Neuron (in vitro differentiated cells): ENCODE results near the gene RCAN2.

Experiments
- H2AFZ ChIP-seq: one replicate; pipeline ENCODE4 v1.6.1; 2013; ENCODE audit warnings: low read depth, mild to moderate bottlenecking, inconsistent platforms, low read length, moderate library complexity
- H3K27me3 ChIP-seq: one replicate; pipeline ENCODE4 v1.6.1; 2013; ENCODE audit warnings: low read length; ENCODE audit not compliant: insufficient read depth
- H3K36me3 ChIP-seq: one replicate; pipeline ENCODE4 v1.6.1; 2013; ENCODE audit warnings: low read length; ENCODE audit not compliant: insufficient read depth
- H3K4me1 ChIP-seq: one replicate; pipeline ENCODE4 v1.6.1; 2013; ENCODE audit warnings: low read length; ENCODE audit not compliant: insufficient read depth
- H3K4me3 ChIP-seq: 2 replicates; pipeline ENCODE4 v1.5.1; 2013; ENCODE audit warnings: mild to moderate bottlenecking, low read length, moderate library complexity
- H3K9me3 ChIP-seq: one replicate; pipeline ENCODE4 v1.6.1; 2013; ENCODE audit warnings: low read length

RCAN2 gene

GRCh38 chr6:46251583-46252339, 239.5 kb downstream of the RCAN2 start:
- H3K36me3 ChIP-seq, result no peaks in the 10 kb centered on the region
- no peaks in the 10 kb centered on the region for H3K9me3 ChIP-seq
- H3K4me1 ChIP-seq, result no peaks in the 10 kb centered on the region
- H2AFZ ChIP-seq, result no peak overlapping the region
- no peak overlapping the region for H3K4me3 ChIP-seq
- no peaks in the 10 kb centered on the region for H3K27me3 ChIP-seq

GRCh38 chr6:46248143-46248542, 243.1 kb downstream of the RCAN2 start:
- Histone ChIP-seq H3K4me1 (no peaks in the 10 kb centered on the region), H2AFZ (no peak overlapping the region), H3K36me3 (no peaks in the 10 kb centered on the region), H3K9me3 (no peaks in the 10 kb centered on the region), H3K4me3 (no peak overlapping the region), H3K27me3 (no peaks in the 10 kb centered on the region)

DNA sequence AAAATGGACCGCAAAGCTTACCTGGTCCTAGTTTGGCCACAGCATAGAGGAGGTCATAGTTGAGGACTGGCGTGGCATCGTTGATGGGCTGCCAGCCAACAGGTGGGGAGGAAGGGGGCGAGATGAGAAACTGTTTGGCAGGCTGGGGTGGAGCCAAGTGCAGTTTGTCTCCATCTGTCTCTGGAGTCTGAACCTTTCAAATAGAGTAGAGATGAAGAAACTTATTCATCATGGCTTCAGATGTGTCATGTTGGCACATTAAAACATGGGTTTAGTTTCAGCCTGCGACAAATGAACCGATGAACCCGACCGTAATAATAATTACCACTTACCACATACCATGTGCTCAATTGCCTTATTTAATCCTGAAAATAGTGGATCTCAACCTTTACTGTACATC, 244.5 kb downstream of the RCAN2 start:
- Histone ChIP-seq H2AFZ (no peak overlapping the region), H3K36me3 (no peaks in the 10 kb centered on the region), H3K4me1 (no peaks in the 10 kb centered on the region), H3K27me3 (no peaks in the 10 kb centered on the region), H3K9me3 (no peaks in the 10 kb centered on the region), H3K4me3 (no peak overlapping the region)

DNA sequence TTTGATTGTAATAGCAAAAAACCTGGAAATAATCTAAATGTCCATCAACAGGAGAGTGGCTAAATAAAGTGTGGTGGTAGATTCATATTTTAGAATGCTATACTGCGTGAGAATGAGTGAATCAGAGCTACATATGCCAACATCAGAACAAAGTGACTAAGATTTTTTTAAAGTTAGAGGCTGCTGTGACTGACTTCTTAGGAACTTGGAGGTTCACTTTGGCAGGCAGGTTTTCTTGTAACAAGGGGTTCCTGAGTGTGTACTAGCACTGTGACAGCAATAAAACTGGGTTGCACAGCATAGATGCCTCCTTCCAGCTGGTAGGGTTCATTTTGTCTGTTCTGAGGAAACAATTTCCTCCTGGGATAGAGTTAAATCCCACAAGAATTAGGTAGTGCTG, 245.2 kb downstream of the RCAN2 start:
- H3K4me3 ChIP-seq, result no peak overlapping the region
- no peaks in the 10 kb centered on the region for H3K27me3 ChIP-seq
- no peaks in the 10 kb centered on the region for H3K36me3 ChIP-seq
- H3K4me1 ChIP-seq, result no peaks in the 10 kb centered on the region
- H2AFZ ChIP-seq, result no peak overlapping the region
- no peaks in the 10 kb centered on the region for H3K9me3 ChIP-seq

DNA sequence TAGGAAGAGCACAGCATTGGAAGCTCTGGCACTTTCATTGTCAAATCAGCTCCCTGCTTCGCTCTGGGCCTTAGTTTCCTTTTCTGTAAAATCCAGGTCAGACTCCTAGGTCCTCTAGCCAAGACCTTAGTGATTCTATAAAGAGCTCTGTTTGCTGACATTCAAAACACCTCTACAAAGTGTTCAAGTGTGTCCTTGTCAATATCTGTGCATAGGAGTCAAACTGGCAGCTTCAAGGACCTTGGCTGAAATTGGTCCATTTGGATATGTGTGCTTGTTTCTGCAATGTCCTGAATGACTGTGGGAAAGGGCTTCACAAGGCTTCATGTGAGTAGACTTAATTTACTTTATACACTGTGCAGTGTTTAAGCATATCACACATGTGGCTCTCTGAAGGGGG, 246.6 kb downstream of the RCAN2 start:
- no peaks in the 10 kb centered on the region for H3K36me3 ChIP-seq
- H2AFZ ChIP-seq, result no peak overlapping the region
- no peaks in the 10 kb centered on the region for H3K27me3 ChIP-seq
- no peaks in the 10 kb centered on the region for H3K9me3 ChIP-seq
- H3K4me1 ChIP-seq, result no peaks in the 10 kb centered on the region
- no peak overlapping the region for H3K4me3 ChIP-seq

- Histone ChIP-seq H3K4me3 (no peak overlapping the region), H3K27me3 (no peaks in the 10 kb centered on the region), H3K9me3 (no peaks in the 10 kb centered on the region), H3K4me1 (no peaks in the 10 kb centered on the region), H3K36me3 (no peaks in the 10 kb centered on the region), H2AFZ (no peak overlapping the region)
Measured at GRCh38 chr6:46243754-46244153, 247.5 kb downstream of the RCAN2 start.

DNA sequence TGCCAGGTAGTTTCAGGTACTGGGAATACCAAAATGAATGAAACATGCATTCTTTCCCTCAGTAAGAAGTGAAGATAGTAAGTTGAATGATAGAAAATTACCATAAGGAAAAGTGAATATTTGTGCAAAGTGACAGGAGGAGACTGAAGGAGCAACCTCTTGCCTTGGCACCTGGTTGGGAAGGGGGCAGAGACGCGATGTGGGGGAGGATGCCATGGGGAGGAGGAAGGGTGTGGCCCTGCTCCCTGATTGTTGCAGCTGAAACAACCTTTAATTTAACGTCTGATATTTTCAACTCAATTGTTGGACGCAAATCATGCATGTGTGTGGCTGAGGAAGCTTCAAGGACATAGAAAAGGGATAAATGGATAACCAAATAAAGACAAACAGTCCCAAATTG, 248.3 kb downstream of the RCAN2 start:
- H3K27me3 ChIP-seq, result no peaks in the 10 kb centered on the region
- H3K36me3 ChIP-seq, result no peaks in the 10 kb centered on the region

DNA sequence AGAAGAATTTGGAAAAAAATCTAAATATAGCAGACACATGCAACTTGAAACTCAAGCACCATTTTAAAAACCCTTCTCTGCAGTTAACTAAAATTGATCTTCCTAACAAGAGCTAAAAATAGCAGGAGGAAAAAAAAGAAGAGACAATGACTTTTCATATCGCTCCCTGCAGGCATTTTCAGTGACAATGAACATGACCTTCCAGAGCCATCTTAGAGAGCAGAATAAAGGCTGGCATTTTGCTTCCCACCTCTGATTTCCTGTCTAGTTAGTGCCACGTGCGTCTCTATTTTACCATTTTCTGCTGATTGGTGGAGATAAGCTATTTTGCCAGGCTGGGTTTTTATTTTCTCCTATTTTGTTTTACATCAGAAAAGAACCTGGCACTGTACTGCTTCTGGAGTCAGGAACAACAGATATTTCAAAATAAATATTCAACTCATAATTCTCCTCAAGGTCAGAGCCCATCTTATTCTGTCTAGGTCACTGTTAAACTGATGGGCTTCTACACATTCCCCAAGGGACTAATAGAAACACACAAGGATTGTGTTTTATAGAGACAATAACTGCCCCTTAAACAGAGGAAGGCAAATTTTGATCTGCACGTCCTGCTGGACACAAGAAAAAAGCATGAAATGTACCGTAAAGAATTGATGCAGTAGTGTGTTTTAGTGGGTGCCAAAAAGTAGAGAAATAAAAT, 250.2 kb downstream of the RCAN2 start:
- H3K36me3 ChIP-seq, result no peaks in the 10 kb centered on the region
- H3K4me1 ChIP-seq, result no peaks in the 10 kb centered on the region
- no peak overlapping the region for H2AFZ ChIP-seq
- no peak overlapping the region for H3K4me3 ChIP-seq
- no peaks in the 10 kb centered on the region for H3K9me3 ChIP-seq
- no peaks in the 10 kb centered on the region for H3K27me3 ChIP-seq

More for the DNA sequence above, 248.3 kb downstream of the RCAN2 start:
- H3K4me3 ChIP-seq, result no peak overlapping the region
- H2AFZ ChIP-seq, result no peak overlapping the region
- H3K4me1 ChIP-seq, result no peaks in the 10 kb centered on the region
- no peaks in the 10 kb centered on the region for H3K9me3 ChIP-seq

- no peaks in the 10 kb centered on the region for H3K9me3 ChIP-seq
- H3K4me3 ChIP-seq, result no peak overlapping the region
- H3K4me1 ChIP-seq, result no peaks in the 10 kb centered on the region
- H3K27me3 ChIP-seq, result no peaks in the 10 kb centered on the region
- no peaks in the 10 kb centered on the region for H3K36me3 ChIP-seq
- no peak overlapping the region for H2AFZ ChIP-seq
Measured at GRCh38 chr6:46236752-46237151, 254.5 kb downstream of the RCAN2 start.

GRCh38 chr6:46235242-46235641, 256.0 kb downstream of the RCAN2 start:
- Histone ChIP-seq H3K9me3 (no peaks in the 10 kb centered on the region), H3K27me3 (no peaks in the 10 kb centered on the region), H3K4me1 (no peaks in the 10 kb centered on the region), H2AFZ (no peak overlapping the region), H3K4me3 (no peak overlapping the region), H3K36me3 (no peaks in the 10 kb centered on the region)

DNA sequence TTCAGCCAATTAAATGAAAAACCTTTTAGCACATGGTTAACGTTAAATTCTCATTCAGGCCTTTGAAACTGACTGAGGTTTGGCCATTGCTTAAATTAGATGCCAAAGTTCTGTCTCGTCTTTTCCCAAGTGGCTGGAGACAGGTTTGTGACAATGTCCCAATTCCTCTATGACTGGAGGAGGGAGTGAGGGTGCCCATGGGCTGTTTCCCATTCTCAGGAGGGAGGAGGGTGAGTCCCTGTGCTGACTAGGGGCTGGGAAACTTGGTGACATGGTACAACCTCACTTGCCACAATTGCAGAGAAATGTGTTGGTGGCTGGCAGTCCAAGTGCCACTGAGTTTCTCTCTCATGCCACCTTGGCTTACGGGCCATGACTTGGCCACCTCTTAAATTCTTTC, 256.5 kb downstream of the RCAN2 start:
- Histone ChIP-seq H2AFZ (no peak overlapping the region), H3K36me3 (no peaks in the 10 kb centered on the region), H3K27me3 (no peaks in the 10 kb centered on the region), H3K4me1 (no peaks in the 10 kb centered on the region), H3K9me3 (no peaks in the 10 kb centered on the region), H3K4me3 (no peak overlapping the region)

- Histone ChIP-seq H3K4me1 (no peaks in the 10 kb centered on the region), H3K36me3 (no peaks in the 10 kb centered on the region), H3K9me3 (no peaks in the 10 kb centered on the region), H3K27me3 (no peaks in the 10 kb centered on the region), H2AFZ (no peak overlapping the region), H3K4me3 (no peak overlapping the region)
Measured at GRCh38 chr6:46234156-46234556, 257.1 kb downstream of the RCAN2 start.

GRCh38 chr6:46233129-46233528, 258.1 kb downstream of the RCAN2 start:
- no peaks in the 10 kb centered on the region for H3K9me3 ChIP-seq
- H2AFZ ChIP-seq, result no peak overlapping the region
- H3K4me3 ChIP-seq, result no peak overlapping the region
- H3K4me1 ChIP-seq, result no peaks in the 10 kb centered on the region
- no peaks in the 10 kb centered on the region for H3K27me3 ChIP-seq
- H3K36me3 ChIP-seq, result no peaks in the 10 kb centered on the region
